Measurements from ENCODE around the gene SLC15A1. TPM values are rescaled to one million over a fixed set of nuclear protein-coding genes. Genes with fewer than 3 reads are reported as not detected.

Gene SLC15A1
- total RNA-seq, 1 donor from 2014 or later: not detected

GRCh38 chr13:98668155-98668554 lies 84.3 kb downstream of the SLC15A1 start:
- no peak for TF ChIP-seq CTCF (IDR thresholded peaks at IDR 0.05; ENCODE audit: insufficient read depth, low read length, severe bottlenecking)
- no peaks in the 10 kb centered on the region for H3K36me3 ChIP-seq (ENCODE audit: control insufficient read depth, insufficient read depth, low read length)
- no peak overlapping the region for H3K4me3 ChIP-seq (ENCODE audit: low read depth, low read length)
- no peaks in the 10 kb centered on the region for H3K27me3 ChIP-seq (ENCODE audit: control insufficient read depth, insufficient read depth, low read length)
- no peak for DNase-seq (ENCODE audit: low read depth)
- FAIRE-seq: no peak

GRCh38 chr13:98665638-98665995 lies 86.9 kb downstream of the SLC15A1 start:
- no peak overlapping the region for H3K4me3 ChIP-seq (ENCODE audit: low read depth, low read length)
- TF ChIP-seq CTCF (IDR thresholded peaks at IDR 0.05; ENCODE audit: insufficient read depth, low read length, severe bottlenecking): no peak
- FAIRE-seq: no peak
- DNase-seq (ENCODE audit: low read depth): no peak
- H3K27me3 ChIP-seq (ENCODE audit: control insufficient read depth, insufficient read depth, low read length): no peaks in the 10 kb centered on the region
- no peaks in the 10 kb centered on the region for H3K36me3 ChIP-seq (ENCODE audit: control insufficient read depth, insufficient read depth, low read length)

- TF ChIP-seq CTCF (IDR thresholded peaks at IDR 0.05; ENCODE audit: insufficient read depth, low read length, severe bottlenecking): no peak
- no peak for DNase-seq (ENCODE audit: low read depth)
- no peak overlapping the region for H3K4me3 ChIP-seq (ENCODE audit: low read depth, low read length)
- no peaks in the 10 kb centered on the region for H3K36me3 ChIP-seq (ENCODE audit: control insufficient read depth, insufficient read depth, low read length)
- FAIRE-seq: peak; percentile 62
- no peaks in the 10 kb centered on the region for H3K27me3 ChIP-seq (ENCODE audit: control insufficient read depth, insufficient read depth, low read length)
These were observed 87.4 kb downstream of the SLC15A1 start for GRCh38 chr13:98664924-98665637.

GRCh38 chr13:98664510-98664909 lies 88.0 kb downstream of the SLC15A1 start:
- DNase-seq (ENCODE audit: low read depth) (no peak), FAIRE-seq (no peak)
- no peak overlapping the region for H3K4me3 ChIP-seq (ENCODE audit: low read depth, low read length)
- H3K36me3 ChIP-seq (ENCODE audit: control insufficient read depth, insufficient read depth, low read length): no peaks in the 10 kb centered on the region
- no peaks in the 10 kb centered on the region for H3K27me3 ChIP-seq (ENCODE audit: control insufficient read depth, insufficient read depth, low read length)
- no peak for TF ChIP-seq CTCF (IDR thresholded peaks at IDR 0.05; ENCODE audit: insufficient read depth, low read length, severe bottlenecking)

GRCh38 chr13:98664047-98664446 lies 88.4 kb downstream of the SLC15A1 start:
- FAIRE-seq: peak; percentile 91
- Histone ChIP-seq H3K27me3 (ENCODE audit: control insufficient read depth, insufficient read depth, low read length) (no peaks in the 10 kb centered on the region), H3K36me3 (ENCODE audit: control insufficient read depth, insufficient read depth, low read length) (no peaks in the 10 kb centered on the region), H3K4me3 (ENCODE audit: low read depth, low read length) (no peak overlapping the region)
- peak; percentile 89 for DNase-seq (ENCODE audit: low read depth)
- no peak for TF ChIP-seq CTCF (IDR thresholded peaks at IDR 0.05; ENCODE audit: insufficient read depth, low read length, severe bottlenecking)

- peak; percentile 62 for DNase-seq (ENCODE audit: low read depth)
- no peak for TF ChIP-seq CTCF (IDR thresholded peaks at IDR 0.05; ENCODE audit: insufficient read depth, low read length, severe bottlenecking)
- H3K27me3 ChIP-seq (ENCODE audit: control insufficient read depth, insufficient read depth, low read length): no peaks in the 10 kb centered on the region
- H3K36me3 ChIP-seq (ENCODE audit: control insufficient read depth, insufficient read depth, low read length): no peaks in the 10 kb centered on the region
- peak; percentile 7 for FAIRE-seq
- H3K4me3 ChIP-seq (ENCODE audit: low read depth, low read length): no peak overlapping the region
These were observed 94.3 kb downstream of the SLC15A1 start for GRCh38 chr13:98658131-98658530.

Data from bronchial epithelial cell (primary cell).